ENCODE data around the gene SLC6A11.

SLC6A11 gene

DNA sequence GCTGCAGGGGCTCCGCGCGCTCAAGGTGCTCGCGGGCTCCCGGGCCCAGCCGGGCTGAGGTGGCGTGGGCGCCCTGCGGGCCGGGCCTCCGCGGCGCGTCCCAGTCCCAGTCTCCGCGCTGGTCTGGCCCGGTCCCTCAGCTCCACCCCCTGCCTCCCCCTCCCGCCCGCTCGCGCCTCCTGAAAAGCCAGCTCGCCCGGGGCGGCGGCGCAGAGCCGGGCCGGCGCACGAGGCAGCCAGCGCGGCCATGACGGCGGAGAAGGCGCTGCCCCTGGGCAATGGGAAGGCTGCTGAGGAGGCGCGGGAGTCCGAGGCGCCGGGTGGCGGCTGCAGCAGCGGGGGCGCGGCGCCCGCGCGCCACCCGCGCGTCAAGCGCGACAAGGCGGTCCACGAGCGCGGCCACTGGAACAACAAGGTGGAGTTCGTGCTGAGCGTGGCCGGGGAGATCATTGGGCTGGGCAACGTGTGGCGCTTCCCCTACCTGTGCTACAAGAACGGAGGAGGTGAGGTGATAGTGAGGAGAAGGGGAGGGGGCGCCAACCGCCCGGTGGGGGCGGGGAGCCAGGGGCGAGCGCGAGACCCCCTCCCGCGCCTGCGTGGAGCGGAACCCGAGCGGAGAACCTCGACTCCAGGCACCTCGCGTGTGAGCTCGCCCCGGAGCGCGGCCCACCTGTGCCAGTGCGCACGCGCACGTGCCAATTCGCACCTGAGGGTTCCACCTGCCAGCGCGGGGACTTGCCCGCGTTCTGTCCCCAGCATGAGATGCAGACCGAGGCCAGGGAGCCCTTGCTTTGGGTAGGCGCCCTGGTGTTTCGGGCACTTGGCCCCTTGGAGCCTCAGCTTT lies at the start of gene SLC6A11:
TSS of gene SLC6A11 (plus strand) at position 210 of the 844 bp plus-strand sequence. CDS start at position 248, 38 bp downstream.
- in situ Hi-C loops (cut with HindIII; ENCODE audit: low sequenced_read_pairs): no loop called here
- TF ChIP-seq, protein P1, sequence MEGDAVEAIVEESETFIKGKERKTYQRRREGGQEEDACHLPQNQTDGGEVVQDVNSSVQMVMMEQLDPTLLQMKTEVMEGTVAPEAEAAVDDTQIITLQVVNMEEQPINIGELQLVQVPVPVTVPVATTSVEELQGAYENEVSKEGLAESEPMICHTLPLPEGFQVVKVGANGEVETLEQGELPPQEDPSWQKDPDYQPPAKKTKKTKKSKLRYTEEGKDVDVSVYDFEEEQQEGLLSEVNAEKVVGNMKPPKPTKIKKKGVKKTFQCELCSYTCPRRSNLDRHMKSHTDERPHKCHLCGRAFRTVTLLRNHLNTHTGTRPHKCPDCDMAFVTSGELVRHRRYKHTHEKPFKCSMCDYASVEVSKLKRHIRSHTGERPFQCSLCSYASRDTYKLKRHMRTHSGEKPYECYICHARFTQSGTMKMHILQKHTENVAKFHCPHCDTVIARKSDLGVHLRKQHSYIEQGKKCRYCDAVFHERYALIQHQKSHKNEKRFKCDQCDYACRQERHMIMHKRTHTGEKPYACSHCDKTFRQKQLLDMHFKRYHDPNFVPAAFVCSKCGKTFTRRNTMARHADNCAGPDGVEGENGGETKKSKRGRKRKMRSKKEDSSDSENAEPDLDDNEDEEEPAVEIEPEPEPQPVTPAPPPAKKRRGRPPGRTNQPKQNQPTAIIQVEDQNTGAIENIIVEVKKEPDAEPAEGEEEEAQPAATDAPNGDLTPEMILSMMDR (IDR thresholded peaks at IDR 0.05; ENCODE audit: low read depth, low read length): no peak
- no peak for DNase-seq (ENCODE audit: low read depth, low spot score)
- no peak within 1 kb of the TSS for H3K4me3 ChIP-seq (ENCODE audit: low read depth, low read length)

DNA sequence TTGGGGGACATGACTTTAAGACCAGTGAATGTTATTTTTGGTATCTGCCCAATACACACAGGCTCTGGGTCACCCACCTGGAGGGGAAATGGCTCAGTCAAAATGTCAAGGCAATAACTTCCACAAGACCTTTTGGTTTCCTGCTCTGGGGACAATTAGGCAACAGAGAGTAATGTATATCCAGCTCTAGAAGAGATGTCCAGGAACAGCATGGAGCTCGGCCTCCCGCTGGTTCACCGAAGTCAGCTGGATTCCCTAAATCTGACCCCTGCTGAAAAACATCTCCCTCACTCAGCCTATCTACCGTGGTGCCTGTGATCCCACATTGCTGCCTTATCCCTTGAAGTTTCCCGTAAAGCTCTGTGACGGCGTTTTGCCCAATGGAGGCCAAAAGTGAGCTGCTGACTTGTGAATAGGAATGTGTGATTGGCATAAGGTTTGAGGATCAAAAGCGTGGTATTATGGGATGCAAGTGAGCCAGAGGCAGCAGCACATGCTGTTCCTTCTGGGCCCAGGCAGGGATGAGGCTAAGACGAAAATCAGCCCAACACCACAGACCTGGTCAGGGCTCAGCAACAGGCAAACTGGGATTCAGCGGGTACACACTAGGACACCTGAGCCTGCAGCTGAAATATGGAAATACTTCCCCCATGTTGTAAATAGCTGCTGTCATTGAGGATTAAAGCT lies 47.2 kb upstream of the SLC6A11 start:
- in situ Hi-C loops (cut with HindIII; ENCODE audit: low sequenced_read_pairs): no loop called here
- H3K4me3 ChIP-seq (ENCODE audit: low read depth, low read length): no peak overlapping the region
- TF ChIP-seq, protein P1 (IDR thresholded peaks at IDR 0.05; ENCODE audit: low read depth, low read length): no peak
- DNase-seq (ENCODE audit: low read depth, low spot score): no peak

DNA sequence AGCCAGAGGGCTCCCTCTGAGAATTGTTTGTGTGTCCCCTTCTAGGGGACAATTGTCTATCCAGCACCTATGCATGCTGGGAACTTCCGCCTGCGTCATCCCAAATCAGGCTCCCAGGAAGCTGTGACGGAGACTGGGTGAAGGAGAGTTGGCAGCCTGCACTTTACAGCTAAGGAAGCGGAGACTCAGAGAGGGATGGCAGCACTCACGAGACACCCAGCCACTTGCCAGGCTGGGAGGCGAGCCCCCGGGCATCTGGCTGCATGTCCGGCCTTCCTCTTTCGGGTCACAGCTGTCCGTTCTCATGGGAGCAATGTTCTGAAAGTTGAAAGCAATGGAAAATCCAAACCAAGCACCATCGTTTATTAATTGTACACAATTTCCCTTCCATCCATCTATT lies 45.5 kb upstream of the SLC6A11 start:
- TF ChIP-seq, protein P1 (IDR thresholded peaks at IDR 0.05; ENCODE audit: low read depth, low read length): no peak
- in situ Hi-C loops (cut with HindIII; ENCODE audit: low sequenced_read_pairs): no loop called here
- no peak for DNase-seq (ENCODE audit: low read depth, low spot score)
- no peak overlapping the region for H3K4me3 ChIP-seq (ENCODE audit: low read depth, low read length)

DNA sequence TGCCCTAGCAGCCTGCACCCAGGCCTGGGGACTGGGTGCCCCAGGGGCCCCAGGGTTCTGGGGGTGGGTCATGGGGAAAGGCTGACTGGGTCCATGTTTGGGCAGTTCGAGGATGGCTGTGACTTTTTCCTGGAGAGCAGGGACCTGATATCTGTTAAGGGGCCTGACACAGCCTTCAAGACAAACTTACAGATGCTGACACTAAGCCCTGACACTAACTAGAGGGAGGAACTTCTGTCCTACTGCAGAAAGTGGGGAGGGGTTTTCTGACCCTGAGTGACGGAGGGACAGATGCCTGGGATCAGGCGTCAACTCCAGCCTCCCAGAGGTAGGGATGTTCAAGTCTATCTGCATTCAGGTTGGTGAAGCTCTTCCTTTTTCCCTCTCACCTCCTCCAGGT lies 45.0 kb upstream of the SLC6A11 start:
- TF ChIP-seq, protein P1 (IDR thresholded peaks at IDR 0.05; ENCODE audit: low read depth, low read length): no peak
- H3K4me3 ChIP-seq (ENCODE audit: low read depth, low read length): no peak overlapping the region
- in situ Hi-C loops (cut with HindIII; ENCODE audit: low sequenced_read_pairs): no loop called here
- no peak for DNase-seq (ENCODE audit: low read depth, low spot score)

DNA sequence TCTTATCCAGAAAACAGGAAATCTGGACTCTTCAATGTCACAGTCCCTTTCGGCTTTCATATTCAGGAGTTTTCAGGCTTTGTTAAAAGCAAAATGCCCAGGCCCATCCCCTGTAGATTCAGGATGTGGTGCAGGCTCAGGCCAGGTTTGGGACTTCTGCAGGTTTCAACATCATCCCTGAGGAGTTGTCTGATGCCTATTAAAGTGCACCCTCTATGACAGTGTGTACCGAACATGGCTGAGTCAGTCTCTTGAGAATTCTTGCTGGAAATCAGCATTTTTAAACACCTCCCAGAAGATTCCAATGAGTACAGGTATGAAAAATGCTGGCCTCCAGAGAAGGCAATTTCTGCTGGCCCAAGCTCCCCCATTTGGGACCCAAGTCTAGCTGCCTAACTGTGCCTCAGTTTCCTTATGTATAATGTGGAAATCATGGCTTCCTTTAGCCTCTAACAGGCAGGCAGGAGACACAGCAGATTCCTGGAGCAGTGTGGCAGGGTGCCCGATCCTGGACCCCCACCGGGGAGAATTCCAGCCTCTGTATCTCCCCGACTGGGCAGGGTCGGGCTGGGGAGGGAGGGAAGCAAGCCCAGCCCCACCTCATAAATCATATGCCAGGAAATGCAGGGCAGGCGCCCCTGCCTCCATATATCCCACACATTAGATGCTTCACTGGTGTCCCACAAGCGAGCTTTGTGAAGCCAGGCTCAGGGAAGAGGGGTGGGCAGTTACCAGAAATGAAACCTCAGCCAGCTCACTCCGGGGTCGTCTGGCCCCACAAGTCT lies 44.4 kb upstream of the SLC6A11 start:
- TF ChIP-seq, protein P1 (IDR thresholded peaks at IDR 0.05; ENCODE audit: low read depth, low read length): no peak
- in situ Hi-C loops (cut with HindIII; ENCODE audit: low sequenced_read_pairs): no loop called here
- DNase-seq (ENCODE audit: low read depth, low spot score): no peak
- no peak overlapping the region for H3K4me3 ChIP-seq (ENCODE audit: low read depth, low read length)

Data from astrocyte of the spinal cord (primary cell).